Endodermal cell (in vitro differentiated cells): ENCODE measurements around the gene DHH. TPM values are rescaled to one million over a fixed set of nuclear protein-coding genes. Genes with fewer than 3 reads are reported as not detected.

Experiments
- DNase-seq: peaks from one replicate; pipeline ENCODE4 v3.0.0-alpha.2; 2017
- H3K27ac ChIP-seq: 2 replicates; pipeline ENCODE4 v1.5.1; 2013; ENCODE audit warnings: mild to moderate bottlenecking, low read depth, low read length, moderate library complexity
- H3K27me3 ChIP-seq: 2 replicates; pipeline ENCODE4 v1.6.1; 2013; ENCODE audit warnings: mild to moderate bottlenecking, low read length, moderate library complexity; ENCODE audit not compliant: insufficient read depth, control insufficient read depth, poor library complexity, severe bottlenecking
- H3K36me3 ChIP-seq: 2 replicates; pipeline ENCODE4 v1.7.0; 2013; ENCODE audit warnings: mild to moderate bottlenecking, low read length, moderate library complexity; ENCODE audit not compliant: control insufficient read depth, insufficient read depth
- H3K4me1 ChIP-seq: one replicate; pipeline ENCODE4 v1.7.0; 2013; ENCODE audit warnings: low read length; ENCODE audit not compliant: control insufficient read depth, insufficient read depth
- H3K4me3 ChIP-seq: 2 replicates; pipeline ENCODE4 v1.5.1; 2013; ENCODE audit warnings: mild to moderate bottlenecking, low read length, moderate library complexity
- H3K9ac ChIP-seq: 2 replicates; pipeline ENCODE4 v1.6.1; 2013; ENCODE audit warnings: mild to moderate bottlenecking, low read length, moderate library complexity; ENCODE audit not compliant: poor library complexity, severe bottlenecking; ENCODE audit errors: extremely low read depth
- H3K9me3 ChIP-seq: 2 replicates; pipeline ENCODE4 v1.6.1; 2013; ENCODE audit warnings: mild to moderate bottlenecking, low read length, moderate library complexity; ENCODE audit not compliant: control insufficient read depth
- H3K27ac Mint-ChIP-seq: 2 replicates; pipeline ENCODE4 v1.8.0; 2020; ENCODE audit warnings: mixed read lengths
- H3K27me3 Mint-ChIP-seq: 2 replicates; pipeline ENCODE4 v1.8.0; 2021; ENCODE audit warnings: mild to moderate bottlenecking, mixed read lengths; ENCODE audit not compliant: insufficient read depth
- H3K36me3 Mint-ChIP-seq: 2 replicates; pipeline ENCODE4 v1.8.0; 2020; ENCODE audit warnings: low read depth, mixed read lengths
- H3K4me1 Mint-ChIP-seq: 2 replicates; pipeline ENCODE4 v1.8.0; 2020; ENCODE audit warnings: mixed read lengths
- H3K4me3 Mint-ChIP-seq: 2 replicates; pipeline ENCODE4 v1.8.0; 2020; ENCODE audit warnings: mild to moderate bottlenecking, moderate library complexity, mixed read lengths
- H3K9me3 Mint-ChIP-seq: 2 replicates; pipeline ENCODE4 v1.8.0; 2020; ENCODE audit warnings: mild to moderate bottlenecking, mixed read lengths
- CTCF ChIP-seq: fragments of 200-600 bp; sonication (generic); conservative IDR thresholded peaks from 2 replicates; pipeline ENCODE4 v1.5.0; 2021; ENCODE audit warnings: antibody characterized with exemption, mild to moderate bottlenecking
- WGBS, 2 experiments: methylation state at CpG; one replicate each; pipeline versions ENCODE4 v1.1.5 to v1.1.7; 2013; ENCODE audit warnings: missing lambda C conversion rate in 2 of 2, mixed read lengths in 1 of 2; ENCODE audit not compliant: insufficient coverage in 1 of 2, insufficient read length in 1 of 2; 5-methylcytosine and 5-hydroxymethylcytosine counted together
- total RNA-seq, 2 donors: library from RNA; stranded (reverse); fragmentation: NEBNext Ultra II Directional in 1 of 2; extraction: Animal tissue kit (Norgen Biotek cat#: 25700) in 1 of 2; gene quantifications; 2 replicates in 1 of 2; 3 replicates in 1 of 2; pipeline ENCODE4 v1.2.1, GENCODE V29; 2021

The DHH gene
- total RNA-seq, 2 donors from 2014 or later, result 0.15 to 0.51 TPM

GRCh38 chr12:49046129-49046895 lies 48.3 kb downstream of the DHH start:
- Mint-ChIP-seq H3K9me3 (no peaks in the 10 kb centered on the region), H3K27me3 (no peaks in the 10 kb centered on the region), H3K36me3 (peaks cover 89% of the 10 kb centered on the region), H3K27ac (no peak overlapping the region), H3K4me3 (no peak overlapping the region), H3K4me1 (no peaks in the 10 kb centered on the region)
- Histone ChIP-seq H3K4me3 (no peak overlapping the region), H3K4me1 (no peaks in the 10 kb centered on the region), H3K9me3 (no peaks in the 10 kb centered on the region), H3K9ac (no peak overlapping the region), H3K36me3 (peaks cover 94% of the 10 kb centered on the region), H3K27me3 (no peaks in the 10 kb centered on the region), H3K27ac (no peak overlapping the region)
- WGBS, 2 experiments, result 97 to 100% methylated on average over 1 to 11 of the region's 12 CpGs
- no peak for DNase-seq
- TF ChIP-seq CTCF, result no peak

GRCh38 chr12:49044660-49045059 lies 49.9 kb downstream of the DHH start:
- H3K36me3 ChIP-seq, result peaks cover 86% of the 10 kb centered on the region

GRCh38 chr12:49043856-49044258 lies 50.7 kb downstream of the DHH start:
- peak; percentile 97 for DNase-seq
- no peaks in the 10 kb centered on the region for H3K9me3 ChIP-seq
- no peaks in the 10 kb centered on the region for H3K27me3 ChIP-seq
- no peaks in the 10 kb centered on the region for H3K27me3 Mint-ChIP-seq
- no peak overlapping the region for H3K27ac ChIP-seq
- no peak overlapping the region for H3K4me3 ChIP-seq
- no peaks in the 10 kb centered on the region for H3K9me3 Mint-ChIP-seq
- H3K36me3 Mint-ChIP-seq, result peaks cover 89% of the 10 kb centered on the region
- H3K4me1 Mint-ChIP-seq, result no peaks in the 10 kb centered on the region
- TF ChIP-seq CTCF, result peak; percentile 88
- no peak overlapping the region for H3K27ac Mint-ChIP-seq
- WGBS, 2 experiments, result 56 to 77% methylated on average over 7 to 11 of the region's 11 CpGs
- H3K36me3 ChIP-seq, result peaks cover 86% of the 10 kb centered on the region
- H3K4me3 Mint-ChIP-seq, result no peak overlapping the region
- H3K4me1 ChIP-seq, result no peaks in the 10 kb centered on the region
- no peak overlapping the region for H3K9ac ChIP-seq

More at GRCh38 chr12:49044660-49045059, 49.9 kb downstream of the DHH start:
- Mint-ChIP-seq H3K27ac (no peak overlapping the region), H3K4me1 (no peaks in the 10 kb centered on the region), H3K36me3 (peaks cover 90% of the 10 kb centered on the region), H3K9me3 (no peaks in the 10 kb centered on the region), H3K27me3 (no peaks in the 10 kb centered on the region), H3K4me3 (no peak overlapping the region)
- Histone ChIP-seq H3K4me3 (no peak overlapping the region), H3K27me3 (no peaks in the 10 kb centered on the region), H3K9me3 (no peaks in the 10 kb centered on the region), H3K4me1 (no peaks in the 10 kb centered on the region), H3K27ac (no peak overlapping the region), H3K9ac (no peak overlapping the region)
- DNase-seq, result no peak
- no peak for TF ChIP-seq CTCF
- 94 to 97% methylated on average over 11 to 12 of the region's 12 CpGs for WGBS, 2 experiments
